ENCODE results near the gene WFS1.
A peak's percentile ranks its signal among the peaks of the same experiment; 100 is the strongest.

The WFS1 gene

DNA sequence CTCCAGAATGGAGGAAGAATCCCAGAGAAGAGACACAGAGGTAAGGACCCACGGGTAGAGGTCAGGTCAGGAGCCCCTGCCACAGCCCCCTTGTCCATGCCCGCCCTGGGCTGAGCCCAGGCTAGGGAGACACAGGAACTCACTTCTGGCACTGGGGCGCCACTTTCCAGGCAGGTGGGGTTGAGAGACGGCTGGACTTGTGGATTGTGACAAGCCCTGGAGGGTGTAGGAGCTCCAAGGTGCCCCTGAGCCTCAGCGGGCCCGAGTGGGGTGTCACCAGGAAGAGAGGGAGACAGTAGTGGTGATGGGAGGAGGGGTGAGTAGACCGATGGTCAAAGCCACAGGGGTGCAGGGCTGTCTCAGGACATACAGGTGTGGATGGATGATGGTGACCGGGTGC lies 58.9 kb downstream of the WFS1 start:
- DNase-seq (ENCODE audit: low read depth, low spot score): no peak
- POLR2A ChIA-PET: no interaction called here
- H3K4me3 ChIP-seq (ENCODE audit: low read depth, low read length): no peak overlapping the region
- CTCF ChIA-PET: interaction anchor here (0.7 to 23.8 kb wide), 10 partner anchors 8 to 331 kb away, joined by 3 to 1359 read pairs (median 6); partner anchors contain the start of gene WFS1
- TF ChIP-seq, protein P1, sequence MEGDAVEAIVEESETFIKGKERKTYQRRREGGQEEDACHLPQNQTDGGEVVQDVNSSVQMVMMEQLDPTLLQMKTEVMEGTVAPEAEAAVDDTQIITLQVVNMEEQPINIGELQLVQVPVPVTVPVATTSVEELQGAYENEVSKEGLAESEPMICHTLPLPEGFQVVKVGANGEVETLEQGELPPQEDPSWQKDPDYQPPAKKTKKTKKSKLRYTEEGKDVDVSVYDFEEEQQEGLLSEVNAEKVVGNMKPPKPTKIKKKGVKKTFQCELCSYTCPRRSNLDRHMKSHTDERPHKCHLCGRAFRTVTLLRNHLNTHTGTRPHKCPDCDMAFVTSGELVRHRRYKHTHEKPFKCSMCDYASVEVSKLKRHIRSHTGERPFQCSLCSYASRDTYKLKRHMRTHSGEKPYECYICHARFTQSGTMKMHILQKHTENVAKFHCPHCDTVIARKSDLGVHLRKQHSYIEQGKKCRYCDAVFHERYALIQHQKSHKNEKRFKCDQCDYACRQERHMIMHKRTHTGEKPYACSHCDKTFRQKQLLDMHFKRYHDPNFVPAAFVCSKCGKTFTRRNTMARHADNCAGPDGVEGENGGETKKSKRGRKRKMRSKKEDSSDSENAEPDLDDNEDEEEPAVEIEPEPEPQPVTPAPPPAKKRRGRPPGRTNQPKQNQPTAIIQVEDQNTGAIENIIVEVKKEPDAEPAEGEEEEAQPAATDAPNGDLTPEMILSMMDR (IDR thresholded peaks at IDR 0.05; ENCODE audit: insufficient read depth, low read length, missing control alignments): no peak

DNA sequence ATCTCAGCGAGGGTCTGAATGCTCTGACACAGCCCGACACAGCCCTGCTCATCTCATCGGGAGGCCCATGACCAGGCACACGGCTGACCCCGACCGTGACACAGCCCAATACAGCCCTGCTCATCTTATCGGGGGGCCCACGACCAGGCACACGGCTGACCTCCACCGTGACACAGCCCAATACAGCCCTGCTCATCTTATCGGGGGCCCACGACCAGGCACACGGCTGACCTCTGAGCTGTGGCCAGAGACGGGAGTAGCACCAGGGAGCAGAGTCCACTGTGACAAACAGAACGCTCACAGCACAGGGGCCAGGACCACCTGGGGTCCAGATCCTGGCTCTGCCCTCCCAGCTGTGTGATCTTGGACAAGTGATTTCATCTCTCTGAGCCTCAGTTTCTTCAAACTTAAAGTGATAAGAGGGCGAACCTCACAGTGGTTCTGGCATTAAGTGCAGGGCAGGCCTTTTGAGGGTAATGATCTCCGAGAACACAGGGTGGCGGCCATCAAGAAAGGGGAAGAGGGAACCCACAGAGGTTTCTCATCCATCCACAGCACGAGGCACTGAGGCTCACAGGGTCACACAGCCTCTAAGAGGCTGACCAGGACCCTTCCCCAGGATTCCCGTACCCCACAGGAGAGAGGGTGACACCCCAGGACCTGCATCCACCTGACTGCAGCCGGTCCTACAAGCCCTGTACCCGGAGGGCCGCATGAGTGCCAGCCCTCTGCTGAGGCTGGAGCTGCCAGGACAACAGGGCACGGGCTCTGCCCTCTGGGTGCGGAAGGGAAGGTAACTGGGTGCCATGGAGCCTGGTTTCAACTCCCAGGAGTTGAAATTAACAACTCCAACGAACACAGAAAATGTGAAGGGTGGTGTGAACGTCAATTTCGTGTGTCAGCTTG lies 60.1 kb downstream of the WFS1 start:
- ChIA-PET CTCF (interaction anchor here (1.5 to 23.8 kb wide), 5 partner anchors 9 to 217 kb away, joined by 3 to 1359 read pairs (median 35); partner anchors contain the start of gene WFS1), POLR2A (no interaction called here)
- TF ChIP-seq, protein P1 (IDR thresholded peaks at IDR 0.05; ENCODE audit: insufficient read depth, low read length, missing control alignments): no peak
- H3K4me3 ChIP-seq (ENCODE audit: low read depth, low read length): no peak overlapping the region
- no peak for DNase-seq (ENCODE audit: low read depth, low spot score)

DNA sequence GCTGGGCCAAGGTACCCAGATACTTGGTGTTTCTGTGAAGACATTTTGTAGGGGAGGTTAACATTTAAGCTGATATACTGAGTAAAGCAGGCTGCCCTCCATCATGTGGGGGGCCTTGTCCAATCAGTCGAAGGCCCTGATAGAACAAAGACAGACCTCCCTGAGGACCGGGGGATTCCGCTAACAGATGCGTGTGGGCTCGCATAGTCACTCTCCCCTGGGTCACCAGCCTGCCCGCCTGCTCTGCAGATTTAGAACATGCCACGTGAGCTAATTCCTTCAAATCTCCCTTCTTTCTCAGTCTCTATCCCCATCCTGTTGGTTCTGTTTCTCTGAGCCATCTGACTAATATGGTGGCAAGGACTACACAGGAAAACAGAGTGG lies 60.7 kb downstream of the WFS1 start:
- ChIA-PET POLR2A (no interaction called here), CTCF (interaction anchor here (1.5 to 23.8 kb wide), 7 partner anchors 8 to 217 kb away, joined by 3 to 1359 read pairs (median 20); partner anchors contain the start of gene WFS1)
- TF ChIP-seq, protein P1 (IDR thresholded peaks at IDR 0.05; ENCODE audit: insufficient read depth, low read length, missing control alignments): no peak
- no peak overlapping the region for H3K4me3 ChIP-seq (ENCODE audit: low read depth, low read length)
- no peak for DNase-seq (ENCODE audit: low read depth, low spot score)

DNA sequence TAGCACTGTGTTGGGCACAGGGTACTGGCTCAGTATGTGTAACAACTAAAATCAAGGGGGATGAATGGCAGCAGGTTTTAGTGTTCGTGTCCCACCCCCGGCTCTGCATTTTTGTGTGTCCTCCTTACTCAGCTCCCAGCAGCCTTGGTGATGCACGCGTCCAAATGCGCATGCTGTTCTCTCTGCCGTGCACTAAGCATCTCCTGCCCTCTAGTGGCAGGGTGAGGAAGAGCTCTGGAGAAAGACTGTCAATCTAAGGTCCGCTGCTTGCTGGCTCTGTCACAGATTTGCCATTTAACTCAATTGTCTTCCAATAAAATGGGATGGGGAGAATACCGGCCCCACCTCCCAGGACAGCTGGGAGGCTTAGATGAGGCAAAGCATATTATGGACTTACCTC lies 61.4 kb downstream of the WFS1 start:
- POLR2A ChIA-PET: no interaction called here

DNA sequence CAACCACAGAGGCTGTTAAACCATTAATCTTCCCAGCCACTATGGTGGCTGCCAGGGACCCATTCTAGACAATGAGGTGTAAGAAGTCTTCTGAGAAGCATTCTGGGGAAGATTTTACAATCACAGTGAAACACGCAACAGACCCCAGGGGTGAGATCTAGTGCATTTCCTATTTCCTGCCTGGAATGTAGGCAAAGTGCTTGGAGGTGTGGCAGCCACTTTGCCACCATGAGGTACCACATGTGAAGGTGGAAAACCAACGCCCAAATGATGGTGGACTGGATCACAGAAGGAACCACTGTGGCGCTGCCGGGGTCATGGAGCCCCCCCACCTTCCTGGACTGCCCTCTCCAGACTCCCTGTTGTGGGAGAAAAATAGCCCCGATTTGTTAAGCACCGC lies 61.8 kb downstream of the WFS1 start:
- TF ChIP-seq, protein P1 (IDR thresholded peaks at IDR 0.05; ENCODE audit: insufficient read depth, low read length, missing control alignments): no peak
- DNase-seq (ENCODE audit: low read depth, low spot score): no peak
- no peak overlapping the region for H3K4me3 ChIP-seq (ENCODE audit: low read depth, low read length)
- POLR2A ChIA-PET: no interaction called here
- CTCF ChIA-PET: interaction anchor here (0.6 to 23.8 kb wide), 19 partner anchors 9 to 333 kb away, joined by 3 to 1359 read pairs (median 5); partner anchors contain the start of gene WFS1

More for the DNA sequence above, 61.4 kb downstream of the WFS1 start:
- no peak for DNase-seq (ENCODE audit: low read depth, low spot score)
- TF ChIP-seq, protein P1 (IDR thresholded peaks at IDR 0.05; ENCODE audit: insufficient read depth, low read length, missing control alignments): peak; percentile 64
- CTCF ChIA-PET: interaction anchor here (0.6 to 23.8 kb wide), 14 partner anchors 8 to 333 kb away, joined by 3 to 1359 read pairs (median 6); partner anchors contain the start of gene WFS1
- no peak overlapping the region for H3K4me3 ChIP-seq (ENCODE audit: low read depth, low read length)

DNA sequence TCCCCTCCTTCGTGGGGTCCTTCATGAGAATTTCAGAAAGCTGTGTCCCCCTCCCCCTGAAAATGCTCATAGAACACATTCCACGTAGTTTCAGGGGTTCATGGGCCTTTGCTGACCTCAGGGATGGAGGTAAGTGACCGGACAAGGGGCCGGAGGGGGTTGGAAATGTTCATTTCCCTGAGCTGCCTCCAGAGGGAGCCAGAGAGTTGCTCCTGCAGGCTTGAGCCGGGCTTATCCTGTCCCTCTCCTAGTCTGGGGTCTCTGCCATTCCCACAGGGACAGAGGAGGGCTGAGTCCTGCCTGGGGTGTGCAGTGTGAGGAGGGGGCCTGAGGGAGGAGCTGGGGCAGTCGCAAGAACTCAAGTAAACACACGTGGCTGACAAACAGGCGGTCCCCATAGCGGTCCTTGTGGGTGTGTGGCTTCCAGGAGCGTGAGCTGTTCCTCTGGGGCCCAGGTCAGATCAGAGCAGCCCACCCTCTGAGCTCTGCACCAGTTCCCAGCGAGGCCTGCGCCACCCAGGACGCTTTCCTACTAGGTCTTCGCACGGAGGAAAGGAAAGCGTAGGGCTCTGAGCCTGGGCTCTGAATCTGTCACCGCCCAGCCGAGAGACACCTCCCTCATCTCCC lies 62.5 kb downstream of the WFS1 start:
- no peak overlapping the region for H3K4me3 ChIP-seq (ENCODE audit: low read depth, low read length)
- ChIA-PET CTCF (interaction anchor here (0.6 to 23.8 kb wide), 20 partner anchors 9 to 334 kb away, joined by 3 to 1359 read pairs (median 5); partner anchors contain the start of gene WFS1), POLR2A (no interaction called here)
- no peak for DNase-seq (ENCODE audit: low read depth, low spot score)
- TF ChIP-seq, protein P1 (IDR thresholded peaks at IDR 0.05; ENCODE audit: insufficient read depth, low read length, missing control alignments): peak; percentile 78

All from AG04449 (cell line).